Measurements from ENCODE around the gene RNF8. TPM values are rescaled to one million over a fixed set of nuclear protein-coding genes. Genes with fewer than 3 reads are reported as not detected.

The RNF8 gene
- 21.5 to 32.1 TPM (median 25.8 TPM) in 5 replicates for total RNA-seq (2022; extraction: Qiagen RNA extraction)

GRCh38 chr6:37353761-37354525 lies at the start of gene RNF8:
TSS of gene RNF8 (plus strand) at chr6:37353983. CDS start at chr6:37354165, 182 bp downstream.

GRCh38 chr6:37432916-37433656 lies 79.3 kb downstream of the RNF8 start, which contains the start of gene CMTR1:
TSS of gene CMTR1 (plus strand) at chr6:37433221. CDS start at chr6:37435630, 2,409 bp downstream.

Other genes starting within 250 kb of the RNF8 start
- 9.5 to 14.3 TPM (median 13.2 TPM) in 5 replicates for gene PIM1, start 183.8 kb upstream of the RNF8 start, total RNA-seq (2022; extraction: Qiagen RNA extraction)
- 4.8 to 5.5 TPM (median 5.2 TPM) in 5 replicates for gene TBC1D22B, start 96.2 kb upstream of the RNF8 start, total RNA-seq (2022; extraction: Qiagen RNA extraction)
- 0.44 to 0.65 TPM (median 0.54 TPM) in 5 replicates for gene TMEM217, start 95.8 kb upstream of the RNF8 start, total RNA-seq (2022; extraction: Qiagen RNA extraction)
- gene CMTR1, start 79.2 kb downstream of the RNF8 start, total RNA-seq (2022; extraction: Qiagen RNA extraction), result 14.7 to 17.2 TPM (median 16.2 TPM) in 5 replicates
- 43.0 to 49.0 TPM (median 46.3 TPM) in 5 replicates for gene CCDC167, start 145.9 kb downstream of the RNF8 start, total RNA-seq (2022; extraction: Qiagen RNA extraction)

Measured in A549 treated with AZD2906 at 1 μM for 4 hours (cell line).